ENCODE measurements around the gene UST. TPM values are rescaled to one million over a fixed set of nuclear protein-coding genes. Genes with fewer than 3 reads are reported as not detected.

The UST gene
- total RNA-seq, 1 donor from 2014 or later, result 33.3 TPM

DNA sequence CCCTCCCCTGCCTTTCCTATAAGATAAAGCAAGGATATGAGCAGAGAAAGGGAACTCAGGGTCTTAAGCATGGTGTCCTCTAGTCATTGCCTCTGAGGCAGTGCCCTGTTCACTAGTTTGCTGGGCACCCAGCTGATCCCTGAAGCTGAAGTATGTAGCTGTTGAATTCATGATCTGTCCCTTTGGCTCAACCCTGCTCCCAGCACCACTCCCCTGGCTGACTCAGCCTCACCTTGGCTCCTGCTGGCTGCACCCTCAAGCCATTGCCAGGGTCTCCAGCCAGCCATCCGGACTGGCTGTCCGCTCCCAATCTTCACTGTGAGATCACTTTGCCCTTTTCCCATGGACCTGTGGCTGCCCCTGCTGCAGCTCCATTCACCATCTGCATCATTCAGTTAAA is 25.9 kb upstream of the UST start:
- Histone ChIP-seq H3K4me3 (no peak overlapping the region), H3K9ac (no peak overlapping the region), H3F3A (ENCODE audit: low read depth) (no peaks in the 10 kb centered on the region), H3K27ac (no peak overlapping the region), H3K4me1 (no peaks in the 10 kb centered on the region), H3K4me2 (no peak overlapping the region), H3K9me3 (ENCODE audit: low read depth) (peaks cover 7% of the 10 kb centered on the region), H3K36me3 (no peaks in the 10 kb centered on the region), H3K79me2 (ENCODE audit: low read depth) (no peaks in the 10 kb centered on the region), H4K20me1 (ENCODE audit: low read depth) (no peaks in the 10 kb centered on the region), H3K27me3 (no peaks in the 10 kb centered on the region), H2AFZ (replicated peaks) (no peak overlapping the region)
- no peak for TF ChIP-seq EZH2 (IDR thresholded peaks at IDR 0.05)
- TF ChIP-seq, protein P1, sequence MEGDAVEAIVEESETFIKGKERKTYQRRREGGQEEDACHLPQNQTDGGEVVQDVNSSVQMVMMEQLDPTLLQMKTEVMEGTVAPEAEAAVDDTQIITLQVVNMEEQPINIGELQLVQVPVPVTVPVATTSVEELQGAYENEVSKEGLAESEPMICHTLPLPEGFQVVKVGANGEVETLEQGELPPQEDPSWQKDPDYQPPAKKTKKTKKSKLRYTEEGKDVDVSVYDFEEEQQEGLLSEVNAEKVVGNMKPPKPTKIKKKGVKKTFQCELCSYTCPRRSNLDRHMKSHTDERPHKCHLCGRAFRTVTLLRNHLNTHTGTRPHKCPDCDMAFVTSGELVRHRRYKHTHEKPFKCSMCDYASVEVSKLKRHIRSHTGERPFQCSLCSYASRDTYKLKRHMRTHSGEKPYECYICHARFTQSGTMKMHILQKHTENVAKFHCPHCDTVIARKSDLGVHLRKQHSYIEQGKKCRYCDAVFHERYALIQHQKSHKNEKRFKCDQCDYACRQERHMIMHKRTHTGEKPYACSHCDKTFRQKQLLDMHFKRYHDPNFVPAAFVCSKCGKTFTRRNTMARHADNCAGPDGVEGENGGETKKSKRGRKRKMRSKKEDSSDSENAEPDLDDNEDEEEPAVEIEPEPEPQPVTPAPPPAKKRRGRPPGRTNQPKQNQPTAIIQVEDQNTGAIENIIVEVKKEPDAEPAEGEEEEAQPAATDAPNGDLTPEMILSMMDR (IDR thresholded peaks at IDR 0.05), result no peak
- no peak for TF ChIP-seq EZH2phosphoT487 (IDR thresholded peaks at IDR 0.05)
- Mint-ChIP-seq H3K4me1 (no peaks in the 10 kb centered on the region), H3K9me3 (peaks cover 10% of the 10 kb centered on the region), H3K27me3 (ENCODE audit: insufficient read depth, low read depth) (peaks cover 3% of the 10 kb centered on the region), H3K4me3 (no peak overlapping the region), H3K36me3 (no peaks in the 10 kb centered on the region), H3K27ac (no peak overlapping the region)
- no peak for DNase-seq (ENCODE audit: low spot score)

DNA sequence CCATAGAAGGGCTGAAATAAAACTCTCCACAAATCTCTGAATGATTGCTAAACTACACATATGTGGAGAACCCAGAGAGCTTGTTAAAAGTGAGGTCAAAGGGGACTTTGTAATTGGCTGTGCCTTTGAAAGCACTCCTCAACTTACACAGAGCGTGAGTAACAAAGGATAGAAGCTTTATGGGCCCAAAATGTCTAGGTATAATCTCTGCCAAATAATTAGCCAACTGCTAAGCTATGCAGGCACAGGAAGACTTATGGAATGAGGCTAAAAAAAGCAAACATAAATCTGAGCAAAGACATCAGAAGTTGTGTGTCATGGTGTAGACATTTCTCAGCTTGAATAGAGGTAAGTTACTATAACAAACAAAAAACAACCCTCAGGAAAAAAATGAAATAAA is 23.3 kb upstream of the UST start:
- TF ChIP-seq EZH2phosphoT487 (IDR thresholded peaks at IDR 0.05) (no peak), EZH2 (IDR thresholded peaks at IDR 0.05) (no peak)
- TF ChIP-seq, protein P1 (IDR thresholded peaks at IDR 0.05), result no peak
- no peaks in the 10 kb centered on the region for H3F3A ChIP-seq (ENCODE audit: low read depth)
- no peak overlapping the region for H3K9ac ChIP-seq
- no peaks in the 10 kb centered on the region for H4K20me1 ChIP-seq (ENCODE audit: low read depth)
- Mint-ChIP-seq H3K36me3 (no peaks in the 10 kb centered on the region), H3K4me3 (no peak overlapping the region), H3K27me3 (ENCODE audit: insufficient read depth, low read depth) (peaks cover 3% of the 10 kb centered on the region), H3K9me3 (peaks cover 17% of the 10 kb centered on the region), H3K4me1 (no peaks in the 10 kb centered on the region), H3K27ac (no peak overlapping the region)
- H3K79me2 ChIP-seq (ENCODE audit: low read depth), result no peaks in the 10 kb centered on the region
- no peak overlapping the region for H3K4me3 ChIP-seq
- no peaks in the 10 kb centered on the region for H3K27me3 ChIP-seq
- DNase-seq (ENCODE audit: low spot score), result no peak
- H3K36me3 ChIP-seq, result no peaks in the 10 kb centered on the region
- H3K4me1 ChIP-seq, result no peaks in the 10 kb centered on the region
- peaks cover 7% of the 10 kb centered on the region for H3K9me3 ChIP-seq (ENCODE audit: low read depth)
- H3K4me2 ChIP-seq, result no peak overlapping the region
- no peak overlapping the region for H2AFZ ChIP-seq (replicated peaks)
- H3K27ac ChIP-seq, result no peak overlapping the region

DNA sequence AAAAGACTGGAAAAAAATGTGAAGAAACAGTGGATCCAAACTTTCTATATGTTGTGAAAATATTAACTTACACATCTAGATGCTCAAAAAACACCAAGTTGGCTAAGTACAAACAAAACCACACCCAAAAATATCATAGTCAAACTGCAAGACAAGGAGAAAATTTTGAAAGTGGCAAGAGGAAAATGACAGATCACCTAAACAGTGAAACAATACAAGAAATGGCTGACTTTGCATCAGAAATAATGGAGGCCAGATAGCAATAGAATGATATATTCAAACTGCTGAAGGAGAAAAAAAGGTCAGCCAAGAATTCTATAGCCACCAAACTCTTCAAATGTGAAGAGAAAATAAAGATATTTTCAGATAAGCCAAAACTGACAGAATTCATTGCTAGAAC is 22.4 kb upstream of the UST start:
- Histone ChIP-seq H3K4me3 (no peak overlapping the region), H4K20me1 (ENCODE audit: low read depth) (no peaks in the 10 kb centered on the region), H3K27ac (no peak overlapping the region), H3K36me3 (no peaks in the 10 kb centered on the region), H3F3A (ENCODE audit: low read depth) (no peaks in the 10 kb centered on the region), H3K27me3 (no peaks in the 10 kb centered on the region), H3K4me1 (no peaks in the 10 kb centered on the region), H3K79me2 (ENCODE audit: low read depth) (no peaks in the 10 kb centered on the region), H2AFZ (replicated peaks) (no peak overlapping the region), H3K4me2 (no peak overlapping the region), H3K9me3 (ENCODE audit: low read depth) (peaks cover 7% of the 10 kb centered on the region), H3K9ac (no peak overlapping the region)
- no peak overlapping the region for H3K4me3 Mint-ChIP-seq
- no peak for DNase-seq (ENCODE audit: low spot score)
- H3K9me3 Mint-ChIP-seq, result peaks cover 17% of the 10 kb centered on the region
- H3K27me3 Mint-ChIP-seq (ENCODE audit: insufficient read depth, low read depth), result peaks cover 3% of the 10 kb centered on the region
- TF ChIP-seq, protein P1 (IDR thresholded peaks at IDR 0.05), result no peak
- TF ChIP-seq EZH2phosphoT487 (IDR thresholded peaks at IDR 0.05), result no peak
- TF ChIP-seq EZH2 (IDR thresholded peaks at IDR 0.05), result no peak
- no peaks in the 10 kb centered on the region for H3K4me1 Mint-ChIP-seq
- no peak overlapping the region for H3K27ac Mint-ChIP-seq
- no peaks in the 10 kb centered on the region for H3K36me3 Mint-ChIP-seq
